Glutamatergic neuron (in vitro differentiated cells): ENCODE results near the gene SMIM1. TPM values are rescaled to one million over a fixed set of nuclear protein-coding genes. Genes with fewer than 3 reads are reported as not detected.
"Not testable (repeated sequence)": the region's sequence is repeated elsewhere in the genome, so short reads cannot be mapped to it uniquely, and the experiment has no call there.

ENCODE experiments used
- DNase-seq: peaks from one replicate; pipeline ENCODE4 v3.0.0; 2022
- H3K27ac Mint-ChIP-seq: one replicate; pipeline ENCODE4 v1.8.0; 2020; ENCODE audit warnings: mild to moderate bottlenecking, mixed read lengths, inconsistent platforms; ENCODE audit not compliant: unreplicated experiment
- H3K27me3 Mint-ChIP-seq: one replicate; pipeline ENCODE4 v1.8.0; 2020; ENCODE audit warnings: mild to moderate bottlenecking, moderate library complexity, mixed read lengths, inconsistent platforms; ENCODE audit not compliant: unreplicated experiment
- H3K36me3 Mint-ChIP-seq: one replicate; pipeline ENCODE4 v1.8.0; 2020; ENCODE audit warnings: mild to moderate bottlenecking, mixed read lengths, inconsistent platforms; ENCODE audit not compliant: unreplicated experiment
- H3K4me1 Mint-ChIP-seq: one replicate; pipeline ENCODE4 v1.8.0; 2020; ENCODE audit warnings: mild to moderate bottlenecking, low read depth, mixed read lengths, inconsistent platforms; ENCODE audit not compliant: unreplicated experiment
- H3K4me3 Mint-ChIP-seq: one replicate; pipeline ENCODE4 v1.8.0; 2020; ENCODE audit warnings: mild to moderate bottlenecking, mixed read lengths, inconsistent platforms; ENCODE audit not compliant: unreplicated experiment
- H3K9me3 Mint-ChIP-seq: one replicate; pipeline ENCODE4 v1.8.0; 2020; ENCODE audit warnings: mild to moderate bottlenecking, moderate library complexity, mixed read lengths, inconsistent platforms; ENCODE audit not compliant: unreplicated experiment
- CTCF ChIP-seq: fragments of 200-600 bp; sonication (generic); IDR thresholded peaks from one replicate; pipeline ENCODE4 v1.5.0; 2021; ENCODE audit not compliant: partially characterized antibody, unreplicated experiment
- total RNA-seq: library from RNA; stranded (reverse); fragmentation: NEBNext Ultra II Directional; extraction: Animal tissue kit (Norgen Biotek cat#: 25700); gene quantifications from one replicate; pipeline ENCODE4 v1.2.1, GENCODE V29; 2021; ENCODE audit not compliant: unreplicated experiment

SMIM1 gene
- total RNA-seq, 1 donor from 2014 or later, result 7.5 TPM

DNA sequence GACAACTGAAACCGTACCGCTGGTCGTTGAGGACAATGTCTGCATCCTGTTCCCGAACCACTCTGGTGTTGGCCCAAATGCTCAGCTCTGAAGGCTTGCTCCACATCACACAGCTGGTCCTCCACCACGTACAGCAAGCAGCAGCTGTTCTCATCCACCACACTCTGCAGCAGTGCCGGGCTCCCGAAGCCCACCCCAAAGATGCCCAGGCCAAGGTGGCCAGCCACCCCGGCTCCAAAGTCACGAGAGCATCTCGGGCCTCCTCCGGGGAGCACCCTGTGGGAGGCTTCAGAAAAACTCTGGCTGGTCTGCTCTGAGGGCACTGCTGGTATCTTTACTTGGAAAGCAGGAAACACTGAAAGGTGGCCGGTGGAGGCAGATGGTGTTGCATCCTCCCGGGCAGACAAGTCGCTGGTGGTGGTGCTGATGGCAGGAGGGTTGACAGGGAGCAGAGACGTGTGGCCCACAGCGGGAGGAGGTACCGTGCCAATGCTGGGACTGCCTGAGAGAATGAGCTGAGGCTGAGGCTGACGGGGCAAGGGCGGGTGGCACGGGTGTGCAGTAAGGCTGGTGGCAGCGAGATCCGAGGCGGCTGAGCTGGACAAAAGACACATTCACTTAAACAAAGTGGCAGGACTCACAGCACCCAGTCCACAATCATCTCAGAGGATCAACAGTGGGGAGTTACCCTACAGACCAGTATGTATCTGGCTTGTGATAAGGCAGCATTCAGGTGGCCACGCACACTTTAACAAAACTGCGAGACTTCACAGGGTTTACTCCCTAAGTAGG is 26.8 kb upstream of the SMIM1 start:
- Mint-ChIP-seq H3K27ac (peak overlapping the region; percentile 41), H3K4me1 (peaks cover 11% of the 10 kb centered on the region)

DNA sequence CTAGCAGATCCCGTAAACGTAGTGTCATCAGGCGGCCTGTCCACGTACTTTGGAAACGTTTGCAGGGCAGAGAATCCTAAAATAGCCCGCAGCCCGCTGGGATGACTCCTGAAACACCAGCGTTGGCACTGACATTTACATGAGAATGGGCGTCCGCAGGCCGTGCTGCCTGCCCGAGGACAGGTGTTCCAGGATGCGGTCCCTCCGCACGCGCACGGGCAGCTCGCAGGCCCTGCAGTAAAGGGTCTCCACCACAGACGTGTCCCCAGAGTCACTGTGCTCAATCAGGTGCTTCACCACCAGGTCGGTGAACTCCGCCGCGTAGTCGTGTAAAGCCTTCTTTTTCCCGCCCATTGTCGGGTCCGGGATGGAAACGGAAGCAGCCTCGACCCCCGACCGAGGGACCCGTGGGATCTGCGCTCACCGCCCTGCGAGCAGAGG is 26.1 kb upstream of the SMIM1 start:
- TF ChIP-seq CTCF, result no peak
- Mint-ChIP-seq H3K27ac (peak overlapping the region; percentile 79), H3K36me3 (no peaks in the 10 kb centered on the region), H3K9me3 (peaks cover 6% of the 10 kb centered on the region), H3K4me3 (peak overlapping the region; percentile 93), H3K27me3 (peaks cover 4% of the 10 kb centered on the region), H3K4me1 (peaks cover 11% of the 10 kb centered on the region)
- no peak for DNase-seq

More for the DNA sequence above, 26.8 kb upstream of the SMIM1 start:
- no peaks in the 10 kb centered on the region for H3K36me3 Mint-ChIP-seq
- TF ChIP-seq CTCF, result no peak
- peak overlapping the region; percentile 93 for H3K4me3 Mint-ChIP-seq
- peaks cover 6% of the 10 kb centered on the region for H3K9me3 Mint-ChIP-seq
- peaks cover 4% of the 10 kb centered on the region for H3K27me3 Mint-ChIP-seq
- DNase-seq, result no peak

DNA sequence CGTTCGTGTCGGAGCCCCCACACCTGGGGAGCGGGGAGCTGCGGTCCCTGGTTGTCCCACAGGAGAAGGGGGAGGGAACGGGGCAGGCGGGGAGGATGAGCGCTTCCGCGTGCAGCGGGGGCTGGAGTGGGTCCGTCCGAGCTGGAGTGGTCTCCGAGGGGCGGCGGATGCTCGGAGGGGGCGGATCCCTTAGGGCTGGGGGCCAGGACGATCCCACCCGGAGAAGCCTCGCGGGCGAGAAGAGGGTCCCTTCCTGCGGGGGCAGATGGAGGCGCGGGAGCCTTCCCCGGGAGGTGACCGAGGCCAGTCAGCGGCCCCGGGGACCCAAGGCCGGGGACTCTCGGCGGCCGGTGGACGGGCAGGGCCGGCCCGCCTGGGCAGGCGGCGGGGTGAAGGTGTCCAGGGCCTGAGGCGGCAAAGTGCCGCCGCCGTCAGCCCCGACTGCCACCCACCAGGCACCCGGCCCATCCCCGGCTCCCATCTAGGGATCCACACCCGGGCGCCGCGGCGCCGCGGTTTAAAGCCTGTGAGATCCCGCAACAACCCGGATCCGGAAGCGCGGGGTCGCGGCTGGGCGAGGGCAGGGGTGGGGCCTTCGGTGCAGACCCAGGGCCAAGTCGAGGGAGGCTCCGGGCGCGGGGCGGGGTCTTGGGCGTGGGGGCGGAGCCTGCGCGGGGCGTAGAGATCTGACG is 25.6 kb upstream of the SMIM1 start:
- H3K4me1 Mint-ChIP-seq, result peaks cover 11% of the 10 kb centered on the region
- TF ChIP-seq CTCF, result no peak
- peaks cover 4% of the 10 kb centered on the region for H3K27me3 Mint-ChIP-seq
- H3K27ac Mint-ChIP-seq, result peak overlapping the region; percentile 79
- peak overlapping the region; percentile 93 for H3K4me3 Mint-ChIP-seq
- H3K9me3 Mint-ChIP-seq, result peaks cover 2% of the 10 kb centered on the region
- DNase-seq, result peak; percentile 97
- H3K36me3 Mint-ChIP-seq, result no peaks in the 10 kb centered on the region

- H3K9me3 Mint-ChIP-seq, result peaks cover 2% of the 10 kb centered on the region
- H3K36me3 Mint-ChIP-seq, result no peaks in the 10 kb centered on the region
- no peak overlapping the region for H3K27ac Mint-ChIP-seq
- H3K4me3 Mint-ChIP-seq, result peak overlapping the region; percentile 65
- TF ChIP-seq CTCF, result no peak
- H3K27me3 Mint-ChIP-seq, result peaks cover 4% of the 10 kb centered on the region
- H3K4me1 Mint-ChIP-seq, result peaks cover 13% of the 10 kb centered on the region
- no peak for DNase-seq
Measured at GRCh38 chr1:3747522-3747848, 25.1 kb upstream of the SMIM1 start.

DNA sequence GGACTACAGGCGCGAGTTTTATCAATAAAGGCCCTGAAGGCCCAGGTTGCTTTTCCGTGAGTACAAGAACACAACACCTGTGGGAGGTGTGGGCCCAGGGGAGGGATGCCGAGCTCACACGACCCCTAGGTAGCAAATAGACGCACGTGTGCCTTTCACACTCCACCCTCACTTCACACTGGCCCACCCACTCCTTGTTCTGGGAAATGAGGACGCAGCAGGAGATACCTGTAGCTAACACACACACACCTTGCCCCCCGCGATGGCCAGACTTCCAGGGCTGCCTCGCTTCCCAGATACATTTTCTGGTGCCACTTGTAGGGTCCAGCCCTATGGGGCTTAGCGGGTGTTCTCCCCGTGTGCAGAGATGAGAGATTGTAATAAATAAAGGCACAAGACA is 24.6 kb upstream of the SMIM1 start:
- peaks cover 4% of the 10 kb centered on the region for H3K27me3 Mint-ChIP-seq
- peaks cover 13% of the 10 kb centered on the region for H3K4me1 Mint-ChIP-seq
- DNase-seq, result no peak
- H3K27ac Mint-ChIP-seq, result no peak overlapping the region
- H3K36me3 Mint-ChIP-seq, result no peaks in the 10 kb centered on the region
- TF ChIP-seq CTCF, result no peak
- H3K9me3 Mint-ChIP-seq, result peaks cover 2% of the 10 kb centered on the region
- H3K4me3 Mint-ChIP-seq, result peak overlapping the region; percentile 65

- not testable (repeated sequence) for H3K27me3 Mint-ChIP-seq, DNase-seq, H3K36me3 Mint-ChIP-seq, H3K27ac Mint-ChIP-seq, H3K9me3 Mint-ChIP-seq, H3K4me3 Mint-ChIP-seq
- H3K4me1 Mint-ChIP-seq, result peaks cover 13% of the 10 kb centered on the region
Measured at GRCh38 chr1:3748316-3748900, 24.1 kb upstream of the SMIM1 start.
